Type B pancreatic cell (in vitro differentiated cells): ENCODE data around the gene INHBC. TPM values are rescaled to one million over a fixed set of nuclear protein-coding genes. Genes with fewer than 3 reads are reported as not detected.

Source experiments
- DNase-seq: peaks from one replicate; pipeline ENCODE4 v3.0.0; 2021; ENCODE audit warnings: mixed read lengths; ENCODE audit not compliant: unreplicated experiment; ENCODE audit errors: extremely low spot score
- H3K27ac Mint-ChIP-seq: 2 replicates; pipeline ENCODE4 v1.8.0; 2021; ENCODE audit warnings: mild to moderate bottlenecking, mixed read lengths
- H3K27me3 Mint-ChIP-seq: 2 replicates; pipeline ENCODE4 v1.8.0; 2021; ENCODE audit warnings: mixed read lengths
- H3K36me3 Mint-ChIP-seq: 2 replicates; pipeline ENCODE4 v1.8.0; 2021; ENCODE audit warnings: mixed read lengths
- H3K4me1 Mint-ChIP-seq: one replicate; pipeline ENCODE4 v1.8.0; 2021; ENCODE audit warnings: mixed read lengths; ENCODE audit not compliant: unreplicated experiment
- H3K4me3 Mint-ChIP-seq: 2 replicates; pipeline ENCODE4 v1.8.0; 2021; ENCODE audit warnings: mild to moderate bottlenecking, mixed read lengths
- H3K9me3 Mint-ChIP-seq: 2 replicates; pipeline ENCODE4 v1.8.0; 2021; ENCODE audit warnings: mixed read lengths
- CTCF ChIP-seq: fragments of 200-600 bp; sonication (generic); conservative IDR thresholded peaks from 2 replicates; pipeline ENCODE4 v1.5.0; 2021; ENCODE audit warnings: antibody characterized with exemption, mild to moderate bottlenecking
- total RNA-seq: library from RNA; stranded (reverse); gene quantifications from 2 replicates; pipeline ENCODE4 v1.2.1, GENCODE V29; 2021; ENCODE audit warnings: low replicate concordance

The INHBC gene
- total RNA-seq, 1 donor from 2014 or later: not detected

DNA sequence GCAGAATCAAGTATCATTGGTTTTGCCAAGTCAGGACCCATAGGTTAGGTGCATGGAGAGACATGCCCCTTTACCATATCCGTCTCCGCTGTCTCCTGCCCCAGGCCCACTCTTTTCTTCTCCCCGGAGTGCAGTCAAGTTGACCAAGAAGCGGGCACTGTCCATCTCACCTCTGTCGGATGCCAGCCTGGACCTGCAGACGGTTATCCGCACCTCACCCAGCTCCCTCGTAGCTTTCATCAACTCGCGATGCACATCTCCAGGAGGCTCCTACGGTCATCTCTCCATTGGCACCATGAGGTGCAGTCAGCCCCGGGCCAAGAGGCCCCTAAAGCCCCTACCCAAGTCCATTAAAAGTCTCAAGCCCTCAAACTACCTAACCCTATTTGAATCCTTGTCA, 30.0 kb downstream of the INHBC start:
- Mint-ChIP-seq H3K27ac (no peak overlapping the region), H3K4me3 (no peak overlapping the region), H3K9me3 (no peaks in the 10 kb centered on the region), H3K4me1 (peaks cover 16% of the 10 kb centered on the region), H3K27me3 (peaks cover 36% of the 10 kb centered on the region), H3K36me3 (no peaks in the 10 kb centered on the region)
- DNase-seq: no peak
- TF ChIP-seq CTCF: no peak

- H3K4me1 Mint-ChIP-seq: peaks cover 15% of the 10 kb centered on the region
- no peak overlapping the region for H3K4me3 Mint-ChIP-seq
- no peak for DNase-seq
- peaks cover 35% of the 10 kb centered on the region for H3K27me3 Mint-ChIP-seq
- H3K36me3 Mint-ChIP-seq: no peaks in the 10 kb centered on the region
- no peak overlapping the region for H3K27ac Mint-ChIP-seq
- TF ChIP-seq CTCF: no peak
- H3K9me3 Mint-ChIP-seq: no peaks in the 10 kb centered on the region
These were observed 30.6 kb downstream of the INHBC start for GRCh38 chr12:57465030-57465746.

- peaks cover 32% of the 10 kb centered on the region for H3K27me3 Mint-ChIP-seq
- H3K9me3 Mint-ChIP-seq: no peaks in the 10 kb centered on the region
- no peak overlapping the region for H3K27ac Mint-ChIP-seq
These were observed 31.3 kb downstream of the INHBC start for GRCh38 chr12:57465747-57466505.

DNA sequence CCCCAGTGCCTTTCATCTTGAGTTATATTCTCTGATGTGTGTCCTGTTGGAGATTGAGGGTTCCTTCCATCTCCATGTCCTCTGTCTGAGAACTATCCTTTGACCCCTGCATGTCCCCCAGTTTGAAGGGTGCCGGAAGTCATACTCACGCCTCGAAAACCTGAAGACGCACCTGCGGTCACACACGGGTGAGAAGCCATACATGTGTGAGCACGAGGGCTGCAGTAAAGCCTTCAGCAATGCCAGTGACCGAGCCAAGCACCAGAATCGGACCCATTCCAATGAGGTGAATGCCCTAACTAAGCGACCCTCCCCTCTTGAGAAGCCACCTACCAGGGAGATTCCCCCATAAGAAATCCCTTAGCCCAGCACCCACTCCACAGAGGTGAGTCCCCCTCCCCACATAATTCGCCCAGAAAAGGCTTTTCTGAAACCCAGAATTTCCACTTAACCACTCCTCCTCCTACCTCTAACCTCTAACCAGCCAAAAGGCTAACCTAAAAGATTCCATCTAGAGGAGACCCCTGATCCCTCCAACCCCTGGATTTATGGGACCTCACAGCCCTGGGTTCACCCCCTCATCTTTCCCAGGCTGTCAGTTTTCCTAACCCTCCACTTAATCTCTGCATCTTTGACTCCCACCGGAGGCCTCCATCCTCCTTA, 32.8 kb downstream of the INHBC start:
- no peak overlapping the region for H3K27ac Mint-ChIP-seq
- no peaks in the 10 kb centered on the region for H3K9me3 Mint-ChIP-seq
- no peak for DNase-seq

More at GRCh38 chr12:57465747-57466505, 31.3 kb downstream of the INHBC start:
- Mint-ChIP-seq H3K4me1 (peaks cover 11% of the 10 kb centered on the region), H3K4me3 (no peak overlapping the region), H3K36me3 (no peaks in the 10 kb centered on the region)
- TF ChIP-seq CTCF: no peak
- no peak for DNase-seq

GRCh38 chr12:57467915-57468314, 33.3 kb downstream of the INHBC start:
- DNase-seq: no peak
- Mint-ChIP-seq H3K4me3 (no peak overlapping the region), H3K27ac (no peak overlapping the region), H3K9me3 (no peaks in the 10 kb centered on the region), H3K27me3 (peaks cover 39% of the 10 kb centered on the region), H3K4me1 (peaks cover 5% of the 10 kb centered on the region), H3K36me3 (no peaks in the 10 kb centered on the region)
- TF ChIP-seq CTCF: no peak

More for the DNA sequence above, 32.8 kb downstream of the INHBC start:
- Mint-ChIP-seq H3K4me1 (peaks cover 11% of the 10 kb centered on the region), H3K27me3 (peaks cover 39% of the 10 kb centered on the region), H3K36me3 (no peaks in the 10 kb centered on the region), H3K4me3 (no peak overlapping the region)
- no peak for TF ChIP-seq CTCF
